ENCODE results near the gene MAP1S. TPM values are rescaled to one million over a fixed set of nuclear protein-coding genes. Genes with fewer than 3 reads are reported as not detected.
A peak's percentile ranks its signal among the peaks of the same experiment; 100 is the strongest.

The MAP1S gene
- polyA plus RNA-seq, 4 donors, result 18.0 to 26.4 (median 21.9) TPM

DNA sequence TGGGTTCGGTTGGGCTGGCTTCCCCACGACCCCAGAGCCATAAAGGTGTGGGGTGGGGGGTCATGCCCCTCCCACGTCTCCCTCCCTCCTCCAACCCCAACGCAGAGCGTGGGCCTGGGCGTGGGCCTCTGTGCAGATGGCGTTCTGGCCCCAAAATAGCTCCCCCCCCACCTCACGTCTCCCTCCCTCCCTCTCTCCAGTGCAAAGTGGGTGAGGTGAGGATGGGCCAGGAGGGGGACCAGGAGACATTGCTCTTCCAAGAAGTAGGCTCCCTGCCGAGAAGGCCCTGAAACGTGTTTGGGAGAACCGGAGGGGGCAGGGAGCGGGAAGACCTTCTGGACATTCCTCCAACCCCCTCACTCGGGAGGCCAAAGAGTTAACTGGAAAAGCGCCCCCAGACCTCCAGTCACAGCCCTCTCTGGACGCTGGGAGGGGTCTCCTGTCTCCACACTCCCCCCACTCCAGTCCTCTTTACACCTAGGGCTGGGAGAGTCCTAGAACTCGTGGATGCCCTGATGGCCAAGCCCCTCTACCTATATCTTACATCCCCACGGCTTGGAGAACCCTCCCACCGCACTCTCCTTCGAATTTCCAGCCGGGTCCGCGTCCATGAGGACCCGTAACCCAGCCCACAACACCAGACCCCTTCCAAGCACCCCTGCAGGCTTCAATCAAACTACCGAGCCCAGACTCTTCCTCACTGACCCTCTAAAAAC lies 32.0 kb upstream of the MAP1S start:
- H3K27ac ChIP-seq (ENCODE audit: low read depth in 1 of 3, low read length in 2 of 3), result no peak overlapping the region
- peak overlapping the region in 1 of 3 donors; percentile 19 for H3K4me3 ChIP-seq (ENCODE audit: low read depth in 1 of 3, low read length in 3 of 3)
- no peak for FAIRE-seq
- no peak for DNase-seq
- H3K27me3 ChIP-seq (ENCODE audit: control insufficient read depth in 3 of 3, insufficient read depth in 3 of 3, low read length in 3 of 3), result peaks cover 3 to 43% (median 16%) of the 10 kb centered on the region in 3 donors
- peaks cover 0 to 2% (median 0%) of the 10 kb centered on the region in 3 donors for H3K4me1 ChIP-seq (ENCODE audit: control insufficient read depth in 3 of 3, insufficient read depth in 2 of 3, low read depth in 1 of 3, low read length in 2 of 3)
- 4 to 11% (median 10%) methylated on average over 24 of the region's 24 CpGs for WGBS, 3 donors
- H3K36me3 ChIP-seq (ENCODE audit: control insufficient read depth in 3 of 3, insufficient read depth in 2 of 3, low read depth in 1 of 3, low read length in 3 of 3), result no peaks in the 10 kb centered on the region
- no peaks in the 10 kb centered on the region for H3K9me3 ChIP-seq (ENCODE audit: control insufficient read depth in 2 of 2, insufficient read depth in 1 of 2, low read depth in 1 of 2, low read length in 1 of 2)

DNA sequence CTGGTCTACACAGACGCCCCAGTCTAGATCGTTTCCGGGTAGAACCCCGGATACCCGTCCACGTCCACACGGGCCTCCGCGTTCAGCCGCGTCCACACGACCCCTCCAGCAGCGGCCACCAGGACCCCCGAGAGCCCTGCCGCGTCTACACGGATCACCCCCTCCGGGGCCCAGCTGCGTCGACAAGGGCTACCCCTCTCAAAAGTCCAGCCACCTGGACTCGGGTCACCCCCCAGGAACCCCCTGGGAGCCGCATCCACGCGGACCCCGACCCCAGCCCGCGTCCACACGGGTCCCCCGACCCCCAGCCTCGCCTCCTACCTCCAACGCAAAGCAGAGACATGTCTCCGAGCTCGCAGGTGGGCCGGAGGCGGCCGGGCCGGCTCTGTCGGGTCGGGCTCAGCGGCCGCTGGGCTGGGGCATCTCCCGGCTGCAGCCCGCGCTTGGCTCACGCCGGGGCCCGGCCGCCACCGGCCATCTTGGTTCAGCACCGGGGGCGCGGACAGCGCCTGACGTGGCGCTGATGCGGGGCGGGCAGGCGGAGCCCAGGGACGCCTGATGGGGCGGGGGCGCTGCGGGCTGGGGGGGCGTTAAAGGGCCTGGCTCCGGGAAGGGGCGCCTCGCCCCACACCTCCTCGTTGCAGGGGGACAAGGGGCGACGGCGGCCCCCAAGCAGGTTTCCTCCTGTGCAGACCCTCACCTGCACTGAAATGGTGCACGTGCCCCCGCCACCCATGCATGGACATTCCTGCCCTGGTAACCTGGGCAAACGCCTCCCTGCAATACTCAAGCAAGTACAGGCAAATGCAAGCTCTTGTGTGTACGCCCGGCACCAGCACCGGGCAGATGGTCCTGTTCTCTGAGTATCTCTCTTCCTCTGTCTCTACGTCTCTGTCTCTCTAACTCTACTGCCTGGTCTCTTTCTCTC lies 31.2 kb upstream of the MAP1S start, which contains the start of gene UNC13A:
Gene UNC13A, minus strand, starts transcription at position 498 of the 928 bp plus-strand sequence. Its CDS starts 155 bp downstream, at position 343.
- no peaks in the 10 kb centered on the region for H3K9me3 ChIP-seq (ENCODE audit: control insufficient read depth in 2 of 2, insufficient read depth in 1 of 2, low read depth in 1 of 2, low read length in 1 of 2)
- H3K36me3 ChIP-seq (ENCODE audit: control insufficient read depth in 3 of 3, insufficient read depth in 2 of 3, low read depth in 1 of 3, low read length in 3 of 3), result no peaks in the 10 kb centered on the region
- peaks cover 0 to 2% (median 0%) of the 10 kb centered on the region in 3 donors for H3K4me1 ChIP-seq (ENCODE audit: control insufficient read depth in 3 of 3, insufficient read depth in 2 of 3, low read depth in 1 of 3, low read length in 2 of 3)
- H3K27me3 ChIP-seq (ENCODE audit: control insufficient read depth in 3 of 3, insufficient read depth in 3 of 3, low read length in 3 of 3), result peaks cover 3 to 43% (median 16%) of the 10 kb centered on the region in 3 donors
- peak within 1 kb of the TSS in 1 of 3 donors; percentile 19 for H3K4me3 ChIP-seq (ENCODE audit: low read depth in 1 of 3, low read length in 3 of 3)
- 3 to 9% (median 7%) methylated on average over 54 to 77 of the region's 77 CpGs for WGBS, 3 donors
- peak in 1 of 2 donors; percentile 66 for DNase-seq
- H3K27ac ChIP-seq (ENCODE audit: low read depth in 1 of 3, low read length in 2 of 3), result no peak within 1 kb of the TSS
- FAIRE-seq, result no peak

- Histone ChIP-seq H3K36me3 (ENCODE audit: control insufficient read depth in 3 of 3, insufficient read depth in 2 of 3, low read depth in 1 of 3, low read length in 3 of 3) (no peaks in the 10 kb centered on the region), H3K9me3 (ENCODE audit: control insufficient read depth in 2 of 2, insufficient read depth in 1 of 2, low read depth in 1 of 2, low read length in 1 of 2) (no peaks in the 10 kb centered on the region), H3K4me3 (ENCODE audit: low read depth in 1 of 3, low read length in 3 of 3) (no peak overlapping the region), H3K27ac (ENCODE audit: low read depth in 1 of 3, low read length in 2 of 3) (no peak overlapping the region), H3K4me1 (ENCODE audit: control insufficient read depth in 3 of 3, insufficient read depth in 2 of 3, low read depth in 1 of 3, low read length in 2 of 3) (peaks cover 0 to 2% (median 0%) of the 10 kb centered on the region in 3 donors), H3K27me3 (ENCODE audit: control insufficient read depth in 3 of 3, insufficient read depth in 3 of 3, low read length in 3 of 3) (peaks cover 3 to 41% (median 16%) of the 10 kb centered on the region in 3 donors)
- WGBS, 3 donors, result 59 to 65% (median 63%) methylated on average over 10 of the region's 10 CpGs
- DNase-seq, result no peak
- FAIRE-seq, result no peak
These were observed 30.3 kb upstream of the MAP1S start for GRCh38 chr19:17688853-17689595.

DNA sequence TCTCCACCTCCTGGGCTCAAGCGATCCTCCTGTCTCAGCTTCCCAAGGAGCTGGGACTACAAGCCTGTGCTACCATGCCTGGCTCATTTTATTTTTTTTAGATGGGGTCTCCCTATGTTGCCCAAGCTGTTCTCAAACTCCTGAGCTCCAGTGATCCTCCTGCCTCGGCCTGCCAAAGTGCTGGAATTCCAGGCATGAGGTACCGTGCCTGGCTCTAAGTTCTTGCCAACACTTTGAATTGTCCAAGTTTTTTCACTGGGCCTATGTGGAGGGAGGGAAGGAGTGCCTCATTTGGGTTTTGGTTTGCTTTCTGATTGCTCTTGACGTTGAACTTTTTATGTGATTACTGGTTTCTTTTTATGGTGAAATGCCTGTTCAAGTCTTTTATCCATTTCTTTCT lies 26.7 kb upstream of the MAP1S start:
- Histone ChIP-seq H3K9me3 (ENCODE audit: control insufficient read depth in 2 of 2, insufficient read depth in 1 of 2, low read depth in 1 of 2, low read length in 1 of 2) (no peaks in the 10 kb centered on the region), H3K4me3 (ENCODE audit: low read depth in 1 of 3, low read length in 3 of 3) (no peak overlapping the region), H3K27ac (ENCODE audit: low read depth in 1 of 3, low read length in 2 of 3) (no peak overlapping the region), H3K27me3 (ENCODE audit: control insufficient read depth in 3 of 3, insufficient read depth in 3 of 3, low read length in 3 of 3) (peaks cover 3 to 13% (median 13%) of the 10 kb centered on the region in 3 donors), H3K36me3 (ENCODE audit: control insufficient read depth in 3 of 3, insufficient read depth in 2 of 3, low read depth in 1 of 3, low read length in 3 of 3) (no peaks in the 10 kb centered on the region), H3K4me1 (ENCODE audit: control insufficient read depth in 3 of 3, insufficient read depth in 2 of 3, low read depth in 1 of 3, low read length in 2 of 3) (no peaks in the 10 kb centered on the region)
- 75 to 79% (median 77%) methylated on average over 4 of the region's 4 CpGs for WGBS, 3 donors
- FAIRE-seq (no peak), DNase-seq (no peak)

DNA sequence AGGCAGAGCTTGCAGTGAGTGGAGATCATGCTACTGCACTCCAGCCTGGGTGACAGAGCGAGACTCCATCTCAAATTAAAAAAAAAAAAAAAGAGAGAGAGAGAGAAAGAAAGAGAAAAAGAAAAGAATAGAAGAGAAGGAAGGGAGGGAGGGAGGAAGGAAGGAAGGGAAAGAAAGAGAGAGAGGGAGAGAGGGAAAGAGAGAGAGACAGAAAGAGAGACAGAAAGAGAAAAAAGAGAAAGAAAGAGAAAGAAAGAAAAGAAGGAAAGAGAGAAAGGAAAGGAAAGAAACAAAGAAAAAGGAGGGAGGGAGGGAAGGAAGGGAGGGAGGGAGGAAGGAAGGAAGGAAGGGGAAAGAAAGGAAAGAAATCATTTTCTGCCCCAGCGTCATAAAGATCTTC lies 24.1 kb upstream of the MAP1S start:
- no peak overlapping the region for H3K27ac ChIP-seq (ENCODE audit: low read depth in 1 of 3, low read length in 2 of 3)
- FAIRE-seq, result no peak
- 74 to 80% (median 79%) methylated on average over 2 of the region's 2 CpGs for WGBS, 3 donors

DNA sequence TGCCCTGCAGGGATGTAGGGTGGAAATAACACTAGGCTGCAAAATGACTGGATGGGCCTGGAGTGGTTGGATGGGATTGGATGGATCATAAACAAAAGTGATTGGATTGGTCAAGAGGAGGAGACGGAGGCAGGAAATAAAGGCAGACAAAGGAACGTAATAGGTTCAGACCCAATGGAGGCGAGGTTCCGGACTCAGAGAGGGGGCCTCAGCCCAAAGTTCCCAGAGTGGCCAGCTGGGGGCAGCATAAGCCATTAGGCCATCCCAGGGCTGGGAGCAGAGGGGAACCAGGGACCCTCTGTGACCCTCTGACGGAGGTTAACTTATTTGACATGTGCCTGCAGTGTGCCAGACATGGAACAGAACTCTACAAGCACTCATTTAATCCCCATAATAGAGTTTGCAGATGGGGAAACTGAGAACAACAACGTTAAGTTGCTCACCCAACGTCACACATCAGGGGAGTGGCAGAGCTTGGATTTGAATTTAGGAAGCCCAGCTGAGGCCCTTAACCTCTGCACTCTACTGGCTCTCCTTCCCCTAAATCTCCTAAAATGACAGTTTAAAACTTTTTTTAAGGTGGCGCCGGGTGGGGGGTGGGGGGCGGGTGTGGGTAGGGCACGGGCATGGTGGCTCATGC lies 15.3 kb upstream of the MAP1S start:
- WGBS, 3 donors, result 40 to 48% (median 42%) methylated on average over 11 of the region's 11 CpGs
- no peaks in the 10 kb centered on the region for H3K4me1 ChIP-seq (ENCODE audit: control insufficient read depth in 3 of 3, insufficient read depth in 2 of 3, low read depth in 1 of 3, low read length in 2 of 3)
- H3K36me3 ChIP-seq (ENCODE audit: control insufficient read depth in 3 of 3, insufficient read depth in 2 of 3, low read depth in 1 of 3, low read length in 3 of 3), result no peaks in the 10 kb centered on the region
- H3K4me3 ChIP-seq (ENCODE audit: low read depth in 1 of 3, low read length in 3 of 3), result no peak overlapping the region
- DNase-seq, result peak; percentile 42 to 43
- no peaks in the 10 kb centered on the region for H3K9me3 ChIP-seq (ENCODE audit: control insufficient read depth in 2 of 2, insufficient read depth in 1 of 2, low read depth in 1 of 2, low read length in 1 of 2)
- H3K27me3 ChIP-seq (ENCODE audit: control insufficient read depth in 3 of 3, insufficient read depth in 3 of 3, low read length in 3 of 3), result peaks cover 0 to 9% (median 0%) of the 10 kb centered on the region in 3 donors
- H3K27ac ChIP-seq (ENCODE audit: low read depth in 1 of 3, low read length in 2 of 3), result no peak overlapping the region
- no peak for FAIRE-seq

More for the DNA sequence above, 24.1 kb upstream of the MAP1S start:
- Histone ChIP-seq H3K4me1 (ENCODE audit: control insufficient read depth in 3 of 3, insufficient read depth in 2 of 3, low read depth in 1 of 3, low read length in 2 of 3) (no peaks in the 10 kb centered on the region), H3K4me3 (ENCODE audit: low read depth in 1 of 3, low read length in 3 of 3) (no peak overlapping the region), H3K36me3 (ENCODE audit: control insufficient read depth in 3 of 3, insufficient read depth in 2 of 3, low read depth in 1 of 3, low read length in 3 of 3) (no peaks in the 10 kb centered on the region), H3K27me3 (ENCODE audit: control insufficient read depth in 3 of 3, insufficient read depth in 3 of 3, low read length in 3 of 3) (peaks cover 0 to 6% (median 0%) of the 10 kb centered on the region in 3 donors), H3K9me3 (ENCODE audit: control insufficient read depth in 2 of 2, insufficient read depth in 1 of 2, low read depth in 1 of 2, low read length in 1 of 2) (no peaks in the 10 kb centered on the region)
- no peak for DNase-seq

DNA sequence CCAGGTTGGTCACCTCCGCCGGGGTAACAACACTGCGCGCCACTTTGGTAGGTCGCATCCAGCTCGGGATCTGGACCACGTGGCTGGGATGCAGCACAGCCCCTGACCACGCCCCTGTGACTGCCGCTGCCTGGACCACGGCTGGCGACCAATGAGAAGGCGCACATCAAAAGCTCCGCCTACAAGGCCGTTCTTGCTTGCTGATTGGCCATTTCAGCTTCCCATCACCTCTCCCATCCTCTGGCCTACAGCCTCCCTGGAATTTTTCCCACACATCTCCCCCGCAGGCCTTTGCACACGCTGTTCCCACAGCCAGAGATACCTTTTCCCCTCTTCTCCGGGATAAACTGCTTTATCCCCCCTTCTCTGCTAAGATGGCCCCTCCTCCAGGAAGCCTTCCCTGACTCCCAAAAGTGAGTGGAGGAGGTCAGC lies 12.5 kb upstream of the MAP1S start:
- FAIRE-seq, result no peak
- H3K4me3 ChIP-seq (ENCODE audit: low read depth in 1 of 3, low read length in 3 of 3), result no peak overlapping the region
- H3K4me1 ChIP-seq (ENCODE audit: control insufficient read depth in 3 of 3, insufficient read depth in 2 of 3, low read depth in 1 of 3, low read length in 2 of 3), result no peaks in the 10 kb centered on the region
- H3K36me3 ChIP-seq (ENCODE audit: control insufficient read depth in 3 of 3, insufficient read depth in 2 of 3, low read depth in 1 of 3, low read length in 3 of 3), result no peaks in the 10 kb centered on the region
- no peaks in the 10 kb centered on the region for H3K9me3 ChIP-seq (ENCODE audit: control insufficient read depth in 2 of 2, insufficient read depth in 1 of 2, low read depth in 1 of 2, low read length in 1 of 2)
- no peak for DNase-seq
- 35 to 38% (median 35%) methylated on average over 17 of the region's 17 CpGs for WGBS, 3 donors
- no peak overlapping the region for H3K27ac ChIP-seq (ENCODE audit: low read depth in 1 of 3, low read length in 2 of 3)
- H3K27me3 ChIP-seq (ENCODE audit: control insufficient read depth in 3 of 3, insufficient read depth in 3 of 3, low read length in 3 of 3), result peaks cover 0 to 9% (median 0%) of the 10 kb centered on the region in 3 donors
